Effector memory CD8-positive, alpha-beta T cell (primary cell): ENCODE measurements around the gene PFN3.
"Not testable (repeated sequence)": the region's sequence is repeated elsewhere in the genome, so short reads cannot be mapped to it uniquely, and the experiment has no call there.

Experiments used
- ATAC-seq: fragments of 150-1000 bp; cut with Tn5 transposase; replicated peaks from 2 replicates; pipeline ENCODE4 v1.10.0; 2021; ENCODE audit warnings: mild to moderate bottlenecking, moderate library complexity
- DNase-seq, 3 experiments: peaks; one replicate each; pipeline ENCODE4 v3.0.0; 2021
- H3K27ac Mint-ChIP-seq, 2 donors: one replicate each; pipeline ENCODE4 v1.8.0; 2022; ENCODE audit warnings: mild to moderate bottlenecking in 2 of 2, mixed read lengths in 2 of 2, moderate library complexity in 2 of 2
- H3K27me3 Mint-ChIP-seq, 2 donors: one replicate each; pipeline ENCODE4 v1.8.0; 2022; ENCODE audit warnings: mixed read lengths in 2 of 2
- H3K36me3 Mint-ChIP-seq: one replicate; pipeline ENCODE4 v1.8.0; 2022; ENCODE audit warnings: mild to moderate bottlenecking, moderate library complexity, mixed read lengths; ENCODE audit not compliant: insufficient read depth
- H3K4me1 Mint-ChIP-seq, 2 donors: one replicate each; pipeline ENCODE4 v1.8.0; 2022; ENCODE audit warnings: low read depth in 2 of 2, mixed read lengths in 2 of 2
- H3K4me3 Mint-ChIP-seq, 2 donors: one replicate each; pipeline ENCODE4 v1.8.0; 2022; ENCODE audit warnings: mild to moderate bottlenecking in 2 of 2, mixed read lengths in 2 of 2, moderate library complexity in 2 of 2
- H3K9me3 Mint-ChIP-seq, 2 donors: one replicate each; pipeline ENCODE4 v1.8.0; 2022; ENCODE audit warnings: mixed read lengths in 2 of 2

PFN3 gene

DNA sequence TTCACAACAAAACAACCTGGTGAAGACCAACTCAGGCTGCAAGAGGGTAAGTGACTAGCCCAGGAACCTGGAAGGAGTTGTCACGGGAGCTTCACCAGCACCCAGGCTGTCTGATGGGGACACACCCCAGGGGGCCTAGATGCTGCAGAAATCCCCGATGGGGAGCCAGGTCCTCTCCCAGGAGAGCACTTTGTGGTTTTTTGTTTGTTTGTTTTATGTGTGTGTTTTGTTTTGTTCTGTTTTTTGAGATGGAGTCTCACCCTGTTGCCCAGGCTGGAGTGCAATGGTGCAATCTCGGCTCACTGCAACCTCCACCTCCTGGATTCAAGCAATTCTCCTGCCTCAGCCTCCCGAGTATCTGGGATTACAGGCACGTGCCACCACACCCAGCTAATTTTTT, 24.9 kb downstream of the PFN3 start:
- Mint-ChIP-seq H3K4me1 (peaks cover 33 to 39% of the 10 kb centered on the region in 2 donors), H3K36me3 (peaks cover 28% of the 10 kb centered on the region), H3K27ac (peak overlapping the region; percentile 78 to 91)
- not testable (repeated sequence) for ATAC-seq, H3K4me3 Mint-ChIP-seq, DNase-seq, H3K27me3 Mint-ChIP-seq, H3K9me3 Mint-ChIP-seq

DNA sequence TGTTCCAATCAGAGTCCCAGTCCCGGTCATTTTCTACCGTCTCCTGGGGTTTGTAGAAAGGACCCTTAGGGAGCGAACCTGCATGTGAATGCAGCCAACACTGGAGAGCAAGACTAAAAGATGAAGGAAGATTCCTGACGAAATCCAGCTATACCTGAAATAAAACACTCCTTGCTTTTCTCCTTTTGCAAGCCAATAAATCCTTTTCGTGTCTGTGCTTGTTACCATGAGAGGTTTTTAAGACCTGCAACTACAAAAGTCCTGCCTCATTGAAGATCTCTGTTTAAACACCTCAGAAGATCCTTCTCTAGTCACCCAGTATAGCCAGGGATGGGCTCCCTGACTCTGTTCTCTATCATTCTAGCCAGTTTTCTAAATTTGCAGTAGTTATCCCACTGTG, 26.2 kb downstream of the PFN3 start:
- peak overlapping the region in 1 of 2 donors; percentile 81 for H3K4me3 Mint-ChIP-seq
- no peaks in the 10 kb centered on the region for H3K9me3 Mint-ChIP-seq
- no peaks in the 10 kb centered on the region for H3K27me3 Mint-ChIP-seq
- peaks cover 28 to 39% of the 10 kb centered on the region in 2 donors for H3K4me1 Mint-ChIP-seq
- peak overlapping the region; percentile 78 to 91 for H3K27ac Mint-ChIP-seq
- DNase-seq: no peak
- no peak for ATAC-seq
- H3K36me3 Mint-ChIP-seq: peaks cover 28% of the 10 kb centered on the region

DNA sequence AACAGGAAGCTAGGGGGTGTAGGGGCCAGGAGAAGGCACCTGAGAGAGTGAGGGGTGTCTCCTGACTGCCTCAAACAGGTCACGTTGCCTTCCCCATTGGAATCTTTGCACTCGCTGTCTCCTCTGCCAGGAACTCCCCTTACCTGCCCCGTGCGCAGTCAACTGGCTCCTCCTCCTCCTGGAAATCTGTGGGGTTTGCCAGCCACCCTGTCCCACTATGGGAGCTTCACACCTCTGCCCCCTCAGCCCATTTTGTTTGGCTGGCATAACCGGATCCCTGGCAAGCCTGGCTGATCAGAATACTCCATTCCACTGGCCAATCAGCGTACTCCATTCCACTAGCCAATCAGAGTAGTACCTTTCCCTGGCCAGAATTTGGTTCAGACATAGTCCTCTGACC, 26.7 kb downstream of the PFN3 start:
- ATAC-seq: no peak
- H3K4me1 Mint-ChIP-seq: peaks cover 30 to 40% of the 10 kb centered on the region in 2 donors

DNA sequence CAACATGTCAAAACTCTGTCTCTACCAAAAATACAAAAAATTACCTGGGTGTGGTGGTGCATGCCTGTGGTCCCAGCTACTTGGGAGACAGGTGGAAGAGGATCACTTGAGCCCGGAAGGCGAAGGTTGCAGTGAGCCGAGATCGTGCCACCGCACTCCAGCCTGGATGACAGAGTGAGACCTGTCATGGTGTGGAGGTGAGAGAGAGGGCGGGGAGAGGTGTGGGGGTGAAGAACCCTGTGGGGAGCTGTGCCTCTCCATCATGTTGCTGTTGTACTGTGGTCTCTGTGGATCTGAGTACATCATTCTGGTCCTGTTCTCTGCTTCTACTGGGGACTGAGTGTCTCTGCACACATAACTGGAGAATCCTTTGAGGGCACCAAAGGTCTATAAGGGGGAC, 27.6 kb downstream of the PFN3 start:
- Mint-ChIP-seq H3K27me3 (no peaks in the 10 kb centered on the region), H3K4me3 (peak overlapping the region; percentile 67 to 81), H3K4me1 (peaks cover 31 to 47% of the 10 kb centered on the region in 2 donors), H3K36me3 (peaks cover 41% of the 10 kb centered on the region), H3K27ac (peak overlapping the region; percentile 88 to 91), H3K9me3 (no peaks in the 10 kb centered on the region)
- ATAC-seq (peak; percentile 76), DNase-seq (peak; percentile 23 to 43 (median 36))

More for the DNA sequence above, 26.7 kb downstream of the PFN3 start:
- H3K9me3 Mint-ChIP-seq: no peaks in the 10 kb centered on the region
- H3K27ac Mint-ChIP-seq: peak overlapping the region; percentile 78 to 91
- H3K27me3 Mint-ChIP-seq: no peaks in the 10 kb centered on the region
- peaks cover 32% of the 10 kb centered on the region for H3K36me3 Mint-ChIP-seq
- DNase-seq: no peak
- H3K4me3 Mint-ChIP-seq: peak overlapping the region in 1 of 2 donors; percentile 81

DNA sequence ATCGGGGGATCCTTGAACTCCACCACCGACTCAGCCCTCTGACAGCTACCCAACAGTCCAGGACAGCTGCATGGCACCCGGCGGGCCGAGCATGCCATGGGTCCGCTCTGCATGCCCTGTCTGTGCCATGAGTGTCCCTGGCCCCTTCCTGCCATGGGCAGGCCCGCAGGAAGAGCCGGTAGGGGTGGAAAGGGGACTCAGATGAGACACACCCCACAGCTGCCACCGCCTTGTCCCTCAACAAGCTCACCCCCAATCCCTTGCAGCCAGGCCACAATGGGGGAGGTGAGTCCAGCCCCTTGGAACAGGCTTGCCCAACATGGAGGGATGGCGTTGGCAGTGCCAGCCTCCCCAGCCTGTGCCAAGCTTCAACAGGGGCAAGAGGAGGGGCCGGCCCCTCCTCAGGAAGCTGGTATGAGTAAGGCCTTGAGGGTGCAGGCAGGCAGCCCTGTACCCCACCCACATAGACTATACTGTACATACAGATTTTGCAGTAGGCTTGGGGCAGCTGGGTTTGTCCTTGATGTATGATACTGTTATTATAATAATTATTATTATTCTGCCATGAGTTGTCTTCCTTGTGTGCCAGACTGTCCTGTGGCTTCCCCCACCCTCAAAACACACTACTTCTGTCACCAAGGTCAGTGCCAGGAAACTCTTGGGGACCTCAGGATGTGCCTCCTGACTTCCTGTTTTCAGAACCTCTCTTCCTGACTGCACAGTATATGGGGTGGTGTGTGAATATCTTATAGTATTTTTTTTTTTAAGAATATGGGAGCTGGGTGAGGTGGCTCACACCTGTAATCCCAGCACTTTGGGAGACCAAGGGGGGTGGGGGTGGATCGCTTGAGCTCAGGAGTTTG, 28.2 kb downstream of the PFN3 start:
- no peaks in the 10 kb centered on the region for H3K27me3 Mint-ChIP-seq
- H3K4me1 Mint-ChIP-seq: peaks cover 31 to 47% of the 10 kb centered on the region in 2 donors
- peak overlapping the region; percentile 88 to 91 for H3K27ac Mint-ChIP-seq
- peak overlapping the region; percentile 67 to 81 for H3K4me3 Mint-ChIP-seq
- peak; percentile 55 for ATAC-seq
- peaks cover 44% of the 10 kb centered on the region for H3K36me3 Mint-ChIP-seq
- no peaks in the 10 kb centered on the region for H3K9me3 Mint-ChIP-seq
- no peak for DNase-seq

DNA sequence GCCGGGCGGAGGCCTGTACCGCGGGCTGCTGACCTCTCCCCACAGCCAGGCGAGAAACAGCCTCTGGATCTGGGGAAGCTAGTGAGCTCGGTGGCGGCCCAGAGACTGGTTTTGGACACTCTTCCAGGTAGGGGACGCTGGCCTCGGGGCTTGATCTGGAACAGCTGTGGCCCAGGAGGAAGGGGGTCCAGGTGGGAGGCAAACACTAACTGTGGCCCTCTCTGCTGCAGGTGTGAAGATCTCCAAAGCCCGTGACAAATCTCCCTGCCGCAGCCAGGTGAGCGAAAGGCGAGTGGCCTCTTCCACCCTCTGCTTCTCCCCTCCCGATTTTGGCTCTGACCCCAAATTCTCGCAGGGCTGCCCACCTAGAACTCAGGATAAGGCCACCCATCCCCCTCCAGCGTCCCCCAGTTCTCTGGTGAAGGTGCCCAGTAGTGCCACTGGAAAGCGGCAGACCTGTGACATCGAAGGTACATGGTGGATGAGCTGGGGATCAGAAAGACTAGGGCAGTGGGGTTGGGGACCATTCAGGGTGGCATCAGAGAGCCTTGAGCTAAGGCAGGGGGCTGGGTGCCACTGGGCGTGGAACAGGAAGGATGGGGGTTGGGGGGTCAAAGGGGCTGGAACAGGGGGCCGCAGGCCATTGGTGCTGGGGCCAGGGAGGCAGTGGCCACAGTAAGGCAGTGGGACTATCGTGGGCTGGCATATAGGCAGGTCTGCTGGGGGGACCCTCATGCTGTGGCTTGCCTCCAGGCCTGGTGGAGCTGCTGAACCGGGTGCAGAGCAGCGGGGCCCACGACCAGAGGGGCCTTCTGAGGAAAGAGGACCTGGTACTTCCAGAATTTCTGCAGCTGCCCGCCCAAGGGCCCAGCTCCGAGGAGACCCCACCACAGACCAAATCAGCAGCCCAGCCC, 29.1 kb downstream of the PFN3 start:
- H3K27ac Mint-ChIP-seq: peak overlapping the region; percentile 64 to 91
- H3K36me3 Mint-ChIP-seq: peaks cover 51% of the 10 kb centered on the region
- H3K27me3 Mint-ChIP-seq: no peaks in the 10 kb centered on the region
- peak overlapping the region; percentile 40 to 81 for H3K4me3 Mint-ChIP-seq
- H3K4me1 Mint-ChIP-seq: peaks cover 31 to 47% of the 10 kb centered on the region in 2 donors
- ATAC-seq: no peak
- H3K9me3 Mint-ChIP-seq: no peaks in the 10 kb centered on the region
- DNase-seq: no peak

DNA sequence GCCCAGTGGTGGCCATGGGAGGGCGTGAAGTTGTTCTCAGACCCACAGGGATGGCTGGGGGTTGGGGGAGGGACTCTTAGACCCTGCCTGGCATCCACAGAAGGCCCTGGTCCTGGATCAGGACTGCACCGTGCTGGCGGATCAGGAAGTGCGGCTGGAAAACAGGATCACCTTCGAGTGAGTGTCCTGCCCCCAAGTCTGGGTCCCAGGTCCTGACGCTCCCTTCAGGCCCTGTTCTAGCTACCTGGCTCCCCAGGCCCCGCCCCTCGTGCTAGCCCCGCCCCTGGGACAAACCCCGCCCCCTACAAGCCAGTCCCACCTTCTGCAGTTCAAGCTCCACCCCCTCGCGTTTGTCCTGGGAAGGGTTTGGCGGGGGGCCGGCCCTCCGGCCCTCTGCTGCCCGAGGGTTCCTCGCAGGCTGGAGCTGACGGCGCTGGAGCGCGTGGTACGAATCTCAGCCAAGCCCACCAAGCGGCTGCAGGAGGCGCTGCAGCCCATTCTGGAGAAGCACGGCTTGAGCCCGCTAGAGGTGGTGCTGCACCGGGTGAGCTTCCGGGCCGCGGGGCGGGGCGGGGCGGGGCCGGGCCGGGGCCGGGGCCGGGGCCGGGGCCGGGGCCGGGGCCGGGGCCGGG, 29.9 kb downstream of the PFN3 start:
- ATAC-seq (peak; percentile 73), DNase-seq (peak; percentile 25 to 64 (median 63))
- Mint-ChIP-seq H3K9me3 (no peaks in the 10 kb centered on the region), H3K27ac (no peak overlapping the region), H3K36me3 (peaks cover 53% of the 10 kb centered on the region), H3K27me3 (no peaks in the 10 kb centered on the region), H3K4me1 (peaks cover 35 to 50% of the 10 kb centered on the region in 2 donors), H3K4me3 (peak overlapping the region in 1 of 2 donors; percentile 81)

DNA sequence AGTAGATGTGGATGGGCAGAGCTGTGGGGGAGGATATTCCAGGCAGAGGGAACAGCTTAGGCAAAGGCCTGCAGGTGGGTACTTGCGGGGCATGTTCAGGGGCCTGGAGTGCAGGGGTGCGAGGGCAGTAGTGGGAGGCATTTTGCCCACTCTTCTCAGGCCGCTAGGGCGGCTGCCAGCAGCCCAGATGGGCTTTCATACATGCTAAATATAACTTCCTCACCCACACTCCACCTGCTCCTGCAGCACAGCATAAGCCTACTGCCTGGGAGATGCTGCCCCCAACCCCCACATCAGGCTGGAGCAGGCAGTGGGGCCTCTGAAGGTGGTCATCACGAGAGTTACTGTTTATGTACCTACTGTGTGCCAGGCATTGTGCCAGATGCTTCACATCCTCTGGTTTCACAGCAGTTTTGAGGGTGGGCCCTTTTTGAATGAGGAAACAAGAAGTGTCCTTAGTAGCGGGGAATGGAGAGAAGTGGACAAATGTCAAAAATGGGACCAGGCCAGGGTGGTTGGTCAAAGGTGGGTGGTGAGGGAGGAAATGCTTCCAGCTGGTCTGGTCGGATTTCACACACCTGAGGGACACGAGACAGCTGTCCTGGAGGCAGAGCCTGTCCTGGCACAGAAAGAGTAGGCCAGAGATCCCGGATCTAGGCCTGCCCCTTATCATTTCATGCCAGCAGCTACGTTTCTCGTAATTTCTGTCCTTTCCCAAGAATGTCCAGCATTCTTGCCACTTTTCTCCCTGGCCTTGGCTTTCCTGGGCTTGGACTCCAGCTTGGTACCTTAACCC, 30.6 kb downstream of the PFN3 start:
- H3K36me3 Mint-ChIP-seq: peaks cover 50% of the 10 kb centered on the region
- ATAC-seq: no peak
- H3K4me1 Mint-ChIP-seq: peaks cover 36 to 46% of the 10 kb centered on the region in 2 donors

DNA sequence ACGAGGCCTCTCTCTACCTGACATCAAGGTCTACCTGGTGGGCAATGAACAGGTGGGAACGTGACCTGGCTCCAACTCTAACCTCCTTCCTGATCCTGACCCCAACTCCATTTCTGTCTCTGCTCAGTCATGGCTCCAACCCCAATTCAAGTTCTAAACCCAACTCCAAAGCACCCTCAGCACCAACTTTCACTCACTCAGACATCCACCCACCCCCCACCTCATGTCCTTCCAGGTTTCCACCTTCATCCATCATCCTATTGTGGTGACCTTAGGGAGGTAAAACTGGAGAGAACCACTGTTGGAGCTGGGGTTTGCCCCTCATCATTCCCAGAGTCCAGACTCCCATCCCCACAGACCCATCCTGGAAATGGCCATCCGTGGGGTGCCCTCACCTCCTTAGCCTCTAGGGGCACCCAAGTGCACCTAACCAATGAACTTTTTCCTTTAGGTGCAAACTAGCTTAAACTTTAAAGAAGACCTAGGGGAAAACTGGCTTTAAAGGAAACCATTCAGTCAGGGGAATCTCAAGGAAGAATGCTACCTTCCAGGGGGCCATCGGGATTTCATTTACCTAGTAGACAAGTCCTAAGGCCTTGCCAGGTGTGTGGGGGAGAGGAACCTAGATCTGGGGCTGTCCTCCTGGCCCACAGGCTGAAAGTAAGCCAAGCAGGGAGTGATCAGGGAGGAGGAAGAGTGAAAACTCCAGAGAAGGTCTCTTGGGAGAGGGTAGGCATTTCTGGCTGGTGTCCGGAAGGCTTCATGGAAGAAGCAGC, 31.4 kb downstream of the PFN3 start:
- peaks cover 53% of the 10 kb centered on the region for H3K36me3 Mint-ChIP-seq
- H3K4me1 Mint-ChIP-seq: peaks cover 43 to 47% of the 10 kb centered on the region in 2 donors
- H3K9me3 Mint-ChIP-seq: no peaks in the 10 kb centered on the region
- peak overlapping the region; percentile 24 to 53 for H3K4me3 Mint-ChIP-seq
- ATAC-seq (no peak), DNase-seq (peak in 1 of 3 experiments; percentile 30)
- H3K27me3 Mint-ChIP-seq: no peaks in the 10 kb centered on the region
- H3K27ac Mint-ChIP-seq: peak overlapping the region; percentile 84 to 93

More for the DNA sequence above, 30.6 kb downstream of the PFN3 start:
- Mint-ChIP-seq H3K9me3 (no peaks in the 10 kb centered on the region), H3K4me3 (peak overlapping the region in 1 of 2 donors; percentile 53), H3K27ac (peak overlapping the region; percentile 84 to 93), H3K27me3 (no peaks in the 10 kb centered on the region)
- no peak for DNase-seq

DNA sequence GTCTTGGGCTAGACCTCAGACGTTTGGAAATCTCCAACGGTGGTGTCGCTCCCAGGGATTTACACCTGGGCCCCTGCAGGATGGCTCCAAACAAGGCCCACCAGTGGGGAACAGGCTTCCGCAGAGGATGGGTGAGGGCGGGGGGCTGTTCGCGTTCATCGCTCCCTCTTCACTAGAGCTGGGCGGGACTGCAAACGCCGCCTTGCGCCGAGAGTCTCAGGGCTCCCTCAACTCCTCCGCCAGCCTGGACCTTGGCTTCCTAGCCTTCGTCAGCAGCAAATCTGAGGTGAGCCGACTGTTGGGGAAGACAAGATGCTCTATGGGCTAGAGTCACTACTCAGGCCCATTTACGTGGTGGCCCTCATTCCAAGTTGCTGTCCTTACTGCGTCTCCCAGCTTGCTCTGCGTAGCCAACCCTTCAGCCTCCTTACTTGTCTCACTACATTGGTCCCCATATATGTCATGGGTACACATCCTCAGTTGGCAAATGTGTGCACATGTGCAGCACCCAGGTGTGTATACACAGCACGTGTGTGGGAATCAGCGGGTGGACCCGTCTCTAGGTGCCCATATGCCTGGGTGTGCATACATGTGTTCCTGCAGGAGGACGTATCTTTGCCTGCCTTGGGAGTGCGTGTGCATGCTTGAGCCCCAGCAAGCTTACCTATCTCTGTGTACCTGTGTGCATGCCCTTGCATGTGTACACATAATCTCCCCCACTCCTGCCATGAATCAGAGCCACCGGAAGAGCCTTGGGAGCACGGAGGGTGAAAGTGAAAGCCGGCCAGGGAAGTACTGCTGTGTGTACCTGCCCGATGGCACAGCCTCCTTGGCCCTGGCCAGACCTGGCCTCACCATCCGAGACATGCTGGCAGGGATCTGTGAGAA, 32.2 kb downstream of the PFN3 start:
- peaks cover 43 to 44% of the 10 kb centered on the region in 2 donors for H3K4me1 Mint-ChIP-seq
- H3K27me3 Mint-ChIP-seq: no peaks in the 10 kb centered on the region
- DNase-seq: no peak
- H3K9me3 Mint-ChIP-seq: no peaks in the 10 kb centered on the region
- peak overlapping the region; percentile 84 to 93 for H3K27ac Mint-ChIP-seq
- no peak for ATAC-seq
- H3K36me3 Mint-ChIP-seq: peaks cover 53% of the 10 kb centered on the region
- peak overlapping the region in 1 of 2 donors; percentile 53 for H3K4me3 Mint-ChIP-seq

DNA sequence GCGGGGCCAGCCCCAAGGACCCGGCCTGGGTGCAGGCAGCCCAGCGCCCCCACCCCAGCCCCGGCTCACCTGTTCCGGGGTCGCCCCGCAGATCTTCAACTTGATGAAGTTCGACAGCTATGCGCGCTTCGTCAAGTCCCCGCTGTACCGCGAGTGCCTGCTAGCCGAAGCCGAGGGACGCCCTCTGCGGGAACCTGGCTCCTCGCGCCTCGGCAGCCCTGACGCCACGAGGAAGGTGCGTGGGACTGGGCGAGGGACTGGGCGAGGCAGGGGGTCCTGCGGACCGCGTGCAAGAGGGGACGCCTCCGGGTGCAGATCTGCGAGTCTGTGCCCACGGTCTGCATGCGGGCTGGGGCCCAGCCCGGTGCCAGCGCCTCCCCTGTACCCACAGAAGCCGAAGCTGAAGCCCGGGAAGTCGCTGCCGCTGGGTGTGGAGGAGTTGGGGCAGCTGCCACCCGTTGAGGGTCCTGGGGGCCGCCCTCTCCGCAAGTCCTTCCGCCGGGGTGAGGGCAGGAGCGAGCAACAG, 33.1 kb downstream of the PFN3 start:
- no peaks in the 10 kb centered on the region for H3K9me3 Mint-ChIP-seq
- H3K36me3 Mint-ChIP-seq: peaks cover 47% of the 10 kb centered on the region
- no peak overlapping the region for H3K4me3 Mint-ChIP-seq
- peaks cover 42 to 44% of the 10 kb centered on the region in 2 donors for H3K4me1 Mint-ChIP-seq
- DNase-seq (no peak), ATAC-seq (no peak)
- H3K27ac Mint-ChIP-seq: no peak overlapping the region
- H3K27me3 Mint-ChIP-seq: no peaks in the 10 kb centered on the region
